ENCODE results near the gene ALDH1L1. TPM values are rescaled to one million over a fixed set of nuclear protein-coding genes. Genes with fewer than 3 reads are reported as not detected.

The ALDH1L1 gene
- total and polyA plus RNA-seq, 2 of the 8 experiments (the other 6 are each of a cell fraction or from before 2014, with no cell fraction given), result 0.98 to 1.6 TPM

- TF ChIP-seq CHD7 (IDR thresholded peaks at IDR 0.05; ENCODE audit: insufficient replicate concordance, low read length), result no peak
Observed at GRCh38 chr3:126202276-126202675, 21.9 kb upstream of the ALDH1L1 start (continued).
